Measurements from ENCODE around the gene LGALSL.
A peak's percentile ranks its signal among the peaks of the same experiment; 100 is the strongest.

The LGALSL gene

GRCh38 chr2:64471600-64471999 lies 17.6 kb downstream of the LGALSL start:
- DNase-seq, result no peak

DNA sequence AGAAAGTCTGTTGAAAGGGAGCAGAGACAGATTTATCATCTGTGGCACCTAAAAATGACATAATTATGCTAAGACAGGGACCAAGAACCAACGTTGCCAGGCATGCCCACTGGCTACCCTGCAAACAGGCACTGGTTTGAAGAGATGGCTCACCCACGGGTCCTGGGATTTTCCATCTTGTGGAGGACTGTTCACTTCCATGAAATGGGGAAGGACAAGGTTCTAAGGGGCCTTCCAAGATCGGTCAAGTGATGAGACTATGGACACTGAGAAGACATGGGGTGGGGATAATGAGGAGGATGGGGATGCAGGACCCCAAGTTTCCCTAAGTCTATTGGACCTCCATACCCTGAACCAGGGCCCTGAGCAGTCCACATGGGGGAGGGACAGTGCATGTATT lies 18.9 kb downstream of the LGALSL start:
- no peak for DNase-seq

- no peak for DNase-seq
These were observed 20.2 kb downstream of the LGALSL start for GRCh38 chr2:64474121-64474571.

- no peak for DNase-seq
These were observed 20.7 kb downstream of the LGALSL start for GRCh38 chr2:64474636-64475035.

GRCh38 chr2:64477037-64477436 lies 23.1 kb downstream of the LGALSL start:
- no peak for DNase-seq

DNA sequence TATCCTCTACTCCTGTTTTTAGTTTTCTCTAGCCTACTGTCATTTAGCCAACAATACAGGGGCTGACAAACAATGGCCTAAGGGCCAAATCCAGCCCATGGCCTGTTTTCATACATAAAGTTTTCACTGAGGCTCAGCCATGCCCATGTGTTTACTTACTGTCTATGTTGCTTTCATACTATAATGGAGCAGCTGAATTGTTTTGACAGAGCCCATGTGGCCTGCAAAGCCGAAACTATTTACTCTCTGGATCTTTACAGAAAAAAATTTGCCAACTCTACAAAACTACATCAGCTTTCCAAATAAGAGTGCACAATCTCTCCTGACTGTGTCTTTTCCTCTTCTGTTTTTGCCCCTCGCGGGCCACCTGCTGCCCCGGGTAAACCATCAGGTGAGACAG lies 24.0 kb downstream of the LGALSL start:
- no peak for DNase-seq

GRCh38 chr2:64478502-64479230 lies 24.7 kb downstream of the LGALSL start:
- DNase-seq, result no peak

GRCh38 chr2:64479259-64480117 lies 25.5 kb downstream of the LGALSL start:
- no peak for DNase-seq

- no peak for DNase-seq
These were observed 27.7 kb downstream of the LGALSL start for GRCh38 chr2:64481665-64482064.

GRCh38 chr2:64482243-64482642 lies 28.3 kb downstream of the LGALSL start:
- DNase-seq, result no peak

DNA sequence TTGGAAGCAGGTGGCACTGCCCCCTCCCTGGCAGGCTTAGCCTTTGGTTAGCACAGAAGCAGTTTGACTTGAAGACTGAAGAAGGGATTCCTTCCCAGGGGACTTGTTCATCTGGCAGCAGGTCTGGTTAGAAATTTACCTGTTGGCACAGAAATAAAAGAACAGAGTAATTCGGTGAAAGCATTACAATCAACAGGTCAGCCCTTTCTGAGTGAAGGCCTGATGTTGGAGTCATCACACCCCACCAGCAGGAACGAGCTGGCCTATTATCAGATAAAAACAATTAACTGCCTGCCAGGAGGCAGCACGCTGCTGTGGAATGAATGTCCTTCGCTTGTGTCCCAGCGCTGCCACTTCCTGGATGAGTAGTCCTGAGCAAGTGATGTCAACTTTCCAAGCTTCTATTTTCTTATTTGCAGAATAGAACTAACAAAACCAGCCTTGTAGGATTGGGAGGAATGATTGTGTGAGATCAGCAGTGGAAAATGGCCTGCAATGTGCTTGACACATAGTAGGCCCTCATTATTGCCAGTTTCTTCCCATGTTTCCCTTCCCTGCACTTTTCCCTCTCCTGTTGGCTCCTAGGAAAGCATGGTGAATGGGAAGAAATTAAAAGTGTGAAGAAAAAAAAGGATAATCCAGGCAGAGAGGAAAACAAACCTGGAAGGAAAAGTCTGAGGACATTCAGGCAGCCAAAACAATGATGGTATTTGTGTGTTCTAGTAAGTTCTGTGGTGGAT lies 29.0 kb downstream of the LGALSL start:
- peak; percentile 16 for DNase-seq

DNA sequence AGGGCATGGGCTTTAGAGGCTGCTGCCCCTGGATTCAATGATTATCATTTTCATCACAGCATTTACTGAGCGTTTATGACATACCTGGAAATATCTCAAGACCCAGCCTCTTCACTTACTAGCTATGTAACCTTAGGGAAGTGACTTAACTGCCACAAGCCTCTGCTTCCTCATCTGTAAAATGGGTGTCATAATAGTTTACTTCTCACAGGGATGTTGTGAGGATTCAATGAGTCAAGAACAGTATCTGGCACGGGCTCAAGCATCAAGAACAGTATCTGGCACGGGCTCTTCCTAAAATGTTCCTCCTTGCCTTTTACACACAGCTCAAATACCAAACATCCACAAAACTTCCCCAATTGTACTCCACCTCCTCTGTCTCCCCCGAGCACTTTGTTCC lies 31.4 kb downstream of the LGALSL start:
- no peak for DNase-seq

DNA sequence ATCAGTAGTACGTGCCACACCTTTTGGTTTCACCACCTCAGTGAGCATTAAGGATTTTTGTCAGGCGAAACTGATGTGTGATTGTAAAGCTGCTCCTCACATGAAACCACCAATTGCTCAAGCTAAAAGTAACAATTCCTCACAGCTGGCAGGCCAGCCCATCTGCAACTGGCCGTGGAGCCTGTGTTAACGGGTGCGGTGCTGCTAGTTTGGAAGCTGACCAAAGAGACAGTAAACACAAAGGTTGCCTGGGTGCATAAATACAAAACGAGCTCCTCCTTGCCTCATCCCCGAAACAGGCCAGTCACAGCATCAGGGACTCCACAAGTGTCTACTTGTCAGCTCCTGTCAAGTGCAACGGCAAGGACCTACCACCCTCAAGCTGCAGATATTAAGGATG lies 32.0 kb downstream of the LGALSL start:
- DNase-seq, result no peak

GRCh38 chr2:64487256-64488049 lies 33.5 kb downstream of the LGALSL start:
- DNase-seq, result no peak

- peak; percentile 31 for DNase-seq
These were observed 34.4 kb downstream of the LGALSL start for GRCh38 chr2:64488050-64488974.

GRCh38 chr2:64489081-64489751 lies 35.3 kb downstream of the LGALSL start:
- DNase-seq, result no peak

DNA sequence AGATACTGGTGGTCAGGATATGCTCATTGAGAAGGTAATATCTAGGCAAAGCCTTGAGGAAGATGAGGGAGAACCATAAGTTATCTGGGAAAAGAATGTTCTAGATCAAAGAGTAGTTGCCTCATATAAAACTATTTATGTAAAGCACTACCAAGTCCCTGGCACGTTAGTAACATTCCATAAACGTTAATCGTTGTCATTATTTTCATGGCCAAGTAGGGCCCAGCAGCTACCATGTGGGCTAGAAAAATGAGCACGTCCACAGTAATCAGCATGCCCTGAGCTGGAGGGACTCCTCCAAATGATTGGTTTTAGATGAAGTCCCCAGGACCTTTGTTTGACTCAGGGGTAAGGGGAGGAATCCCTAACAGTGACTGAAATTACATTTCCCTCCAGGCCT lies 37.5 kb downstream of the LGALSL start:
- DNase-seq, result no peak

GRCh38 chr2:64492272-64492671 lies 38.3 kb downstream of the LGALSL start:
- no peak for DNase-seq

- DNase-seq, result no peak
These were observed 38.9 kb downstream of the LGALSL start for GRCh38 chr2:64492821-64493220.

- DNase-seq, result no peak
These were observed 39.8 kb downstream of the LGALSL start for GRCh38 chr2:64493788-64494187.

DNA sequence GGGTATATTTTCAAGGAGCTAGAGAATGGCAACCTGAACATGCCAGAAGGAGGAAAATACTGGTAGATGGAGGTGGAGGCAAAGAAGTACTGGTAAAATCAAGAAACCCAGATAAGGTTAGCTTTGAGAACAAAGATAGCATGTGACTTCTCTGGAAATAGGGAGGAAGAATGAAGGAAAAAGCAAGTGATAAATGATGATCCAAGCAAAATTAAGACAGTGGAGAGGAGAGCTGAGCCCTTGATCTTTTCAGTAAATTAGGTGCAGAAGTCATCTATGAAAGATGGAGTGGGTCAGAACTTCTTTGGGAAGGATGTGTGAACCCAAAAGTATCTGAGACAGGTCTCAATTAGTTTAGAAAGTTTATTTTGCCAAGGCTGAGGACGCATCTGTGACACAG lies 44.5 kb downstream of the LGALSL start:
- no peak for DNase-seq
